Loucy (cell line): ENCODE results near the gene ZBTB12.

Source experiments
- EZH2phosphoT487 ChIP-seq: fragments of 200-600 bp; IDR thresholded peaks from 2 replicates; pipeline ENCODE4 v1.6.1; 2018; ENCODE audit warnings: antibody characterized with exemption, mild to moderate bottlenecking, moderate library complexity, borderline replicate concordance
- TF ChIP-seq, protein P1 (sequence below): fragments of 200-600 bp; sonication (generic); conservative IDR thresholded peaks from 2 replicates; pipeline ENCODE4 v1.5.1; 2014; ENCODE audit warnings: mild to moderate bottlenecking, antibody characterized with exemption, low read length

DNA sequence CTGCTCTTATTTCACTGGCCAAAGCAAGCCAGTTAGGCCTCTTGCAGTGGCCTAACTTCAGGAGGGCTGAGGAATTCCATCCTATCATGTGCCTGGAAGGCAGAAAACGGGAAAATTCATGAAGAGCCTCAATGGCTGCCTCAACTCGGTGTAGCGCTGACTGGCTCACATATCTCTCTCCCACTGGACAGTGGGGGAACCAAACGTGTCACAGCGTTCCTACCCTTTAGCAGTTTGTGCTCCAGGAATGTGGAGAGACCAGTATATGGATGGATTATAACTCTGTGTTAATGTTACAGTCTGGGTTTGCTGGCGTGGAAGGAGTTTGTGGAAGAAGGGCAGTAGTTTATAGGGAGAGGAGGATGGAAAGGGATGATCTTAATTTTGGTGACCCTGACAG, 13.9 kb upstream of the ZBTB12 start:
- TF ChIP-seq, protein P1, sequence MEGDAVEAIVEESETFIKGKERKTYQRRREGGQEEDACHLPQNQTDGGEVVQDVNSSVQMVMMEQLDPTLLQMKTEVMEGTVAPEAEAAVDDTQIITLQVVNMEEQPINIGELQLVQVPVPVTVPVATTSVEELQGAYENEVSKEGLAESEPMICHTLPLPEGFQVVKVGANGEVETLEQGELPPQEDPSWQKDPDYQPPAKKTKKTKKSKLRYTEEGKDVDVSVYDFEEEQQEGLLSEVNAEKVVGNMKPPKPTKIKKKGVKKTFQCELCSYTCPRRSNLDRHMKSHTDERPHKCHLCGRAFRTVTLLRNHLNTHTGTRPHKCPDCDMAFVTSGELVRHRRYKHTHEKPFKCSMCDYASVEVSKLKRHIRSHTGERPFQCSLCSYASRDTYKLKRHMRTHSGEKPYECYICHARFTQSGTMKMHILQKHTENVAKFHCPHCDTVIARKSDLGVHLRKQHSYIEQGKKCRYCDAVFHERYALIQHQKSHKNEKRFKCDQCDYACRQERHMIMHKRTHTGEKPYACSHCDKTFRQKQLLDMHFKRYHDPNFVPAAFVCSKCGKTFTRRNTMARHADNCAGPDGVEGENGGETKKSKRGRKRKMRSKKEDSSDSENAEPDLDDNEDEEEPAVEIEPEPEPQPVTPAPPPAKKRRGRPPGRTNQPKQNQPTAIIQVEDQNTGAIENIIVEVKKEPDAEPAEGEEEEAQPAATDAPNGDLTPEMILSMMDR = no peak
- TF ChIP-seq EZH2phosphoT487 = no peak
